RWPE1 (cell line): ENCODE data around the gene NHEJ1.

Experiments
- CTCF ChIA-PET: fragments of 350-600 bp; sonication (Branson Sonifier 250); formaldehyde crosslinking; extraction: SDS; loops from one replicate; lab custom pipeline; 2021; lab: Yijun Ruan, JAX
- POLR2A ChIA-PET: fragments of 400-600 bp; formaldehyde crosslinking; extraction: SDS; loops from one replicate; lab custom pipeline; 2020; ENCODE audit warnings: antibody characterized with exemption; ENCODE audit not compliant: low non-redundant PET; lab: Yijun Ruan, JAX
- DNase-seq: peaks from one replicate; pipeline ENCODE4 v3.0.0; 2012; ENCODE audit warnings: low spot score
- H3K27ac ChIP-seq: fragments of 450-650 bp; 2 replicates; pipeline ENCODE4 v1.5.1; 2017
- CTCF ChIP-seq: fragments of 450-650 bp; conservative IDR thresholded peaks from 2 replicates; pipeline ENCODE4 v1.5.1; 2017; ENCODE audit warnings: low read depth, mild to moderate bottlenecking

The NHEJ1 gene

GRCh38 chr2:219120082-219120481 lies 40.5 kb downstream of the NHEJ1 start:
- CTCF ChIA-PET: interaction anchor here (0.5 to 3.1 kb wide), 29 partner anchors 9 to 326 kb away, joined by 3 to 34 read pairs (median 5); partner anchors contain the start of gene IHH
- POLR2A ChIA-PET: no interaction called here
- no peak for TF ChIP-seq CTCF
- H3K27ac ChIP-seq: no peak overlapping the region
- DNase-seq: no peak

DNA sequence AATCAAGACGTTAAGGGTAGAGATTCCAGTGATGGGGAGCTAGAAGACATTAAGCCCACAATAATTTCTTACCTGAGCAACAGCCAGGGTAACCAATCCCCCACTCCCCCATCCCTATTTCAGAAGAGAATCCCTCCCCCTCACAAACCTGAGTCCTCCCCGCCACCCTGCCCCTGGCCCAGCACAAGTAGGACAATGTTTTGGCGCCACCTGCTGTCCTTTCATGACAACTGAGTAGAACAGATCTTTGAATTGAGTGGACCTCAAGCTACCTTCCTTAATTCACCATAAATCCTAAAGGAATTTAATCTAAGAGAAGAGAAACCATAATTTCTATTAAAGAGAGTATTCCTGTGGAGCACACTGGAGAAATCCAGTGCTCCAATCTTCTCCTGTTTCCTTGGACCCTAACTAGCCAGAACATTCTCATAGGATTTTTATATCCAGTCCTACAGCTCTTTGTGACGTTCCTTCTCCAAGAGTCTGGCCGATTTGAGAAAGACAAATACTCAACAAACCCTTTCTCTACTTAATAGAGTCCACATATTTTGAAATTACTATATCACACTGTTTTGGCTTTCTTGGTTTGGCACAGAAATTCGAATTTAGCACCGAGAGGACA lies 41.1 kb downstream of the NHEJ1 start:
- CTCF ChIA-PET: interaction anchor here (0.5 to 3.1 kb wide), 33 partner anchors 9 to 325 kb away, joined by 3 to 34 read pairs (median 4); partner anchors contain the start of gene IHH
- peak; percentile 77 for TF ChIP-seq CTCF
- peak; percentile 54 for DNase-seq
- POLR2A ChIA-PET: no interaction called here
- H3K27ac ChIP-seq: no peak overlapping the region

GRCh38 chr2:219118504-219118903 lies 42.1 kb downstream of the NHEJ1 start:
- no peak for DNase-seq
- CTCF ChIA-PET: interaction anchor here (0.6 to 3.1 kb wide), 7 partner anchors 15 to 198 kb away, joined by 3 to 34 read pairs (median 5); no protein-coding TSS in a partner anchor
- POLR2A ChIA-PET: no interaction called here
- TF ChIP-seq CTCF: no peak
- no peak overlapping the region for H3K27ac ChIP-seq

DNA sequence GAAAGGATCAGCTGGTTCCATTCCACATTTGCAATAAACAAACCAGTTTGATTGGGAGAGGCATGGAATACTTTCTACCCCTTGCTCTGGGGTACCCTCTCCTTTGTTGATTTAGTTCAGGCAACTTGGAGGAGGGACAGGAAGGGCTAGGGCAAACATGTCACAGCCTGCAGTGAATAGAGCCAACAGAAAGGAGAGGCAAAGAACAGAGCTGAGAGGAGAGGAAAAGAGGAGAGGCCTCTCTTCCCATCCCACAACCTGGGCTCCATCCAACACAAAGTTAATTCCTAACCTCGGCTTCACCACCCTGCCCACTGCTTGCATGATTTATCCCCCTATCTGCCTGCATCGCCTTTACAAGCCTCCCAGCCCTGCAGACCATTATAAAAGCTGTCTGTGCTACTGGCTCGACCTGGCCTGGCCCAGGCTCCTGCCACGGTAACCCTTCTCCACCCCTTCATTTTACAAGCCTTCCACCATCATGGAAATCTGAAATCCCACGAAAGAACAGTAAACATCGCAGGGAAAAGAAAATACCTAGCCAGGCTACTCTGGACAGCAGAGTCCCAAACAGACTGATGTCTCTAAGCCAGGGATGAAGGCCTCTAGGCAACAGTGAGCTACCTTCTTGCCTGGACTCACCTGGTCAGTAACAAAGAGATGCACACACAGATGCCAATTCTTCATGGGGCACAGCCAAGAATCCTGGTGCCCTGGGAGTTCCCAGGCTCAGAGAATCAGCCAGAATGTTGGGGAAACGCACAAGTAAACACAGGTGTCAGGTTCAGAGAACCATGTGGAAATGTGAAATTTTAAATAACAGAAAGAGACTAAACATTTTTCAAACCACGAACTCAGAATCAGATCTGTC lies 43.6 kb downstream of the NHEJ1 start:
- no peak for TF ChIP-seq CTCF
- DNase-seq: no peak
- H3K27ac ChIP-seq: 0 out of 2 replicates have a peak overlapping the region, but pooled peaks have one; percentile 3
- ChIA-PET CTCF (interaction anchor here (0.5 to 1.9 kb wide), 7 partner anchors 9 to 176 kb away, joined by 3 to 8 read pairs (median 4); no protein-coding TSS in a partner anchor), POLR2A (interaction anchor here (0.6 kb wide), 1 partner anchor 203 kb away, joined by 3 read pairs; no protein-coding TSS in a partner anchor)

- CTCF ChIA-PET: interaction anchor here (0.6 kb wide), 1 partner anchor 34 kb away, joined by 3 read pairs; no protein-coding TSS in a partner anchor
- POLR2A ChIA-PET: no interaction called here
These were observed 47.8 kb downstream of the NHEJ1 start for GRCh38 chr2:219112651-219113338.

More at GRCh38 chr2:219112651-219113338, 47.8 kb downstream of the NHEJ1 start:
- no peak for DNase-seq
- no peak overlapping the region for H3K27ac ChIP-seq
- TF ChIP-seq CTCF: no peak
